ENCODE results near the gene CAMK2A. TPM values are rescaled to one million over a fixed set of nuclear protein-coding genes. Genes with fewer than 3 reads are reported as not detected.

CAMK2A gene
- total and polyA plus RNA-seq, 2 experiments from 2014 or later = 0.18 TPM; not detected in 1

DNA sequence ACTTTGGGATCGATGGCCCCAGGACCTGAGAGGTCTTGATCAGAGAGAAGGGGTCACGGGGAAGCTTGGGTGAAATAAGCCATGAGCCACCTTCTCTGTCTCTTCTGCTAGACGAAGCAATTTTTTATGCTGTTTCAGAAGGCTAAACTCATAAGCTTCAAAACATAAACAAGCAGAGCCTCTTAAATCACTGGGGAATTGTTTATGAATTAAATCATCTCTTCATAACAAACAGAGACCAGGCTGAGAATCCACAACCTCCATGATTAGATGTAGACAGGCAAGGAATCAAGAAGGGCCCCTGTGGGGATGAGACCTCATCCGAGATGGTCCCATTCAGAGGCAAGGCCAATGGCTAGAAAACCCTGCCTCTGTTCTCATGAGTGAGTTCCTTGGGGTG, 46.2 kb upstream of the CAMK2A start (continued):
- TF ChIP-seq, protein P1, sequence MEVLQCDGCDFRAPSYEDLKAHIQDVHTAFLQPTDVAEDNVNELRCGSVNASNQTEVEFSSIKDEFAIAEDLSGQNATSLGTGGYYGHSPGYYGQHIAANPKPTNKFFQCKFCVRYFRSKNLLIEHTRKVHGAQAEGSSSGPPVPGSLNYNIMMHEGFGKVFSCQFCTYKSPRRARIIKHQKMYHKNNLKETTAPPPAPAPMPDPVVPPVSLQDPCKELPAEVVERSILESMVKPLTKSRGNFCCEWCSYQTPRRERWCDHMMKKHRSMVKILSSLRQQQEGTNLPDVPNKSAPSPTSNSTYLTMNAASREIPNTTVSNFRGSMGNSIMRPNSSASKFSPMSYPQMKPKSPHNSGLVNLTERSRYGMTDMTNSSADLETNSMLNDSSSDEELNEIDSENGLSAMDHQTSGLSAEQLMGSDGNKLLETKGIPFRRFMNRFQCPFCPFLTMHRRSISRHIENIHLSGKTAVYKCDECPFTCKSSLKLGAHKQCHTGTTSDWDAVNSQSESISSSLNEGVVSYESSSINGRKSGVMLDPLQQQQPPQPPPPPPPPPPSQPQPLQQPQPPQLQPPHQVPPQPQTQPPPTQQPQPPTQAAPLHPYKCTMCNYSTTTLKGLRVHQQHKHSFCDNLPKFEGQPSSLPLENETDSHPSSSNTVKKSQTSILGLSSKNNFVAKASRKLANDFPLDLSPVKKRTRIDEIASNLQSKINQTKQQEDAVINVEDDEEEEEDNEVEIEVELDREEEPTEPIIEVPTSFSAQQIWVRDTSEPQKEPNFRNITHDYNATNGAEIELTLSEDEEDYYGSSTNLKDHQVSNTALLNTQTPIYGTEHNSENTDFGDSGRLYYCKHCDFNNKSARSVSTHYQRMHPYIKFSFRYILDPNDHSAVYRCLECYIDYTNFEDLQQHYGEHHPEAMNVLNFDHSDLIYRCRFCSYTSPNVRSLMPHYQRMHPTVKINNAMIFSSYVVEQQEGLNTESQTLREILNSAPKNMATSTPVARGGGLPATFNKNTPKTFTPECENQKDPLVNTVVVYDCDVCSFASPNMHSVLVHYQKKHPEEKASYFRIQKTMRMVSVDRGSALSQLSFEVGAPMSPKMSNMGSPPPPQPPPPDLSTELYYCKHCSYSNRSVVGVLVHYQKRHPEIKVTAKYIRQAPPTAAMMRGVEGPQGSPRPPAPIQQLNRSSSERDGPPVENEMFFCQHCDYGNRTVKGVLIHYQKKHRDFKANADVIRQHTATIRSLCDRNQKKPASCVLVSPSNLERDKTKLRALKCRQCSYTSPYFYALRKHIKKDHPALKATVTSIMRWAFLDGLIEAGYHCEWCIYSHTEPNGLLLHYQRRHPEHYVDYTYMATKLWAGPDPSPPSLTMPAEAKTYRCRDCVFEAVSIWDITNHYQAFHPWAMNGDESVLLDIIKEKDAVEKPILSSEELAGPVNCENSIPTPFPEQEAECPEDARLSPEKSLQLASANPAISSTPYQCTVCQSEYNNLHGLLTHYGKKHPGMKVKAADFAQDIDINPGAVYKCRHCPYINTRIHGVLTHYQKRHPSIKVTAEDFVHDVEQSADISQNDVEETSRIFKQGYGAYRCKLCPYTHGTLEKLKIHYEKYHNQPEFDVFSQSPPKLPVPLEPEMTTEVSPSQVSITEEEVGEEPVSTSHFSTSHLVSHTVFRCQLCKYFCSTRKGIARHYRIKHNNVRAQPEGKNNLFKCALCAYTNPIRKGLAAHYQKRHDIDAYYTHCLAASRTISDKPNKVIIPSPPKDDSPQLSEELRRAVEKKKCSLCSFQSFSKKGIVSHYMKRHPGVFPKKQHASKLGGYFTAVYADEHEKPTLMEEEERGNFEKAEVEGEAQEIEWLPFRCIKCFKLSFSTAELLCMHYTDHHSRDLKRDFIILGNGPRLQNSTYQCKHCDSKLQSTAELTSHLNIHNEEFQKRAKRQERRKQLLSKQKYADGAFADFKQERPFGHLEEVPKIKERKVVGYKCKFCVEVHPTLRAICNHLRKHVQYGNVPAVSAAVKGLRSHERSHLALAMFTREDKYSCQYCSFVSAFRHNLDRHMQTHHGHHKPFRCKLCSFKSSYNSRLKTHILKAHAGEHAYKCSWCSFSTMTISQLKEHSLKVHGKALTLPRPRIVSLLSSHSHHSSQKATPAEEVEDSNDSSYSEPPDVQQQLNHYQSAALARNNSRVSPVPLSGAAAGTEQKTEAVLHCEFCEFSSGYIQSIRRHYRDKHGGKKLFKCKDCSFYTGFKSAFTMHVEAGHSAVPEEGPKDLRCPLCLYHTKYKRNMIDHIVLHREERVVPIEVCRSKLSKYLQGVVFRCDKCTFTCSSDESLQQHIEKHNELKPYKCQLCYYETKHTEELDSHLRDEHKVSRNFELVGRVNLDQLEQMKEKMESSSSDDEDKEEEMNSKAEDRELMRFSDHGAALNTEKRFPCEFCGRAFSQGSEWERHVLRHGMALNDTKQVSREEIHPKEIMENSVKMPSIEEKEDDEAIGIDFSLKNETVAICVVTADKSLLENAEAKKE (CRISPR knock-in tag; IDR thresholded peaks at IDR 0.05) = no peak
- TF ChIP-seq NANOG (IDR thresholded peaks at IDR 0.05; ENCODE audit: borderline replicate concordance) (no peak), ZNF114 (CRISPR knock-in tag; IDR thresholded peaks at IDR 0.05) (no peak), STAT1 (IDR thresholded peaks at IDR 0.05; ENCODE audit: unreplicated experiment) (no peak), POLR2AphosphoS5 (IDR thresholded peaks at IDR 0.05; ENCODE audit: low read depth) (no peak)
- TF ChIP-seq, protein P2, sequence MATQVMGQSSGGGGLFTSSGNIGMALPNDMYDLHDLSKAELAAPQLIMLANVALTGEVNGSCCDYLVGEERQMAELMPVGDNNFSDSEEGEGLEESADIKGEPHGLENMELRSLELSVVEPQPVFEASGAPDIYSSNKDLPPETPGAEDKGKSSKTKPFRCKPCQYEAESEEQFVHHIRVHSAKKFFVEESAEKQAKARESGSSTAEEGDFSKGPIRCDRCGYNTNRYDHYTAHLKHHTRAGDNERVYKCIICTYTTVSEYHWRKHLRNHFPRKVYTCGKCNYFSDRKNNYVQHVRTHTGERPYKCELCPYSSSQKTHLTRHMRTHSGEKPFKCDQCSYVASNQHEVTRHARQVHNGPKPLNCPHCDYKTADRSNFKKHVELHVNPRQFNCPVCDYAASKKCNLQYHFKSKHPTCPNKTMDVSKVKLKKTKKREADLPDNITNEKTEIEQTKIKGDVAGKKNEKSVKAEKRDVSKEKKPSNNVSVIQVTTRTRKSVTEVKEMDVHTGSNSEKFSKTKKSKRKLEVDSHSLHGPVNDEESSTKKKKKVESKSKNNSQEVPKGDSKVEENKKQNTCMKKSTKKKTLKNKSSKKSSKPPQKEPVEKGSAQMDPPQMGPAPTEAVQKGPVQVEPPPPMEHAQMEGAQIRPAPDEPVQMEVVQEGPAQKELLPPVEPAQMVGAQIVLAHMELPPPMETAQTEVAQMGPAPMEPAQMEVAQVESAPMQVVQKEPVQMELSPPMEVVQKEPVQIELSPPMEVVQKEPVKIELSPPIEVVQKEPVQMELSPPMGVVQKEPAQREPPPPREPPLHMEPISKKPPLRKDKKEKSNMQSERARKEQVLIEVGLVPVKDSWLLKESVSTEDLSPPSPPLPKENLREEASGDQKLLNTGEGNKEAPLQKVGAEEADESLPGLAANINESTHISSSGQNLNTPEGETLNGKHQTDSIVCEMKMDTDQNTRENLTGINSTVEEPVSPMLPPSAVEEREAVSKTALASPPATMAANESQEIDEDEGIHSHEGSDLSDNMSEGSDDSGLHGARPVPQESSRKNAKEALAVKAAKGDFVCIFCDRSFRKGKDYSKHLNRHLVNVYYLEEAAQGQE (IDR thresholded peaks at IDR 0.05; ENCODE audit: unreplicated experiment) = no peak

DNA sequence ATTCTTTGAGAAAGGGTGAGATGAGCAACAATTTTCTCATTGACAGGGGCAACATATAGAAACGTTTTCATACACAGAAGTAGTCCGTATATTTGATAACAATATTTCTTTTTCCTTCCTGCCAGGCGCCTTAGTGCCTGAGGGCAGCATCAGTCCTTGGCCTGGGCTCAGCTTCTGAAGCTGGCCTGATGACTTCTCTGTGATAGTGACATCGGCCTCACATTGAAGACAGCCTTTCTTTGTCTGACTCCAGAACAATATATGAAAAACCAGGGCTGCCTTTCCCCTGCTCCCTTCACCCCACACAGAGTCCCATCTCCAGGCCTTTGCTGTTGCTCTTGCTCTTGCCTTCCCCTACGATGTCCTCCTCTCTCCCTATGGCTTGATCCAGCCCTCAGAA, 43.8 kb upstream of the CAMK2A start:
- DNase-seq (ENCODE audit: low spot score) (no peak), ATAC-seq (no peak)
- no peaks in the 10 kb centered on the region for H3K27me3 Mint-ChIP-seq (ENCODE audit: insufficient read depth, low read depth, poor library complexity)
- H3K4me3 Mint-ChIP-seq = no peak overlapping the region
- no peaks in the 10 kb centered on the region for H3K4me1 ChIP-seq (ENCODE audit: insufficient read depth)
- H3K9me3 Mint-ChIP-seq = no peaks in the 10 kb centered on the region
- no peaks in the 10 kb centered on the region for H3K27me3 ChIP-seq (ENCODE audit: insufficient read depth)
- no peak overlapping the region for H3K4me3 ChIP-seq
- no peaks in the 10 kb centered on the region for H3K36me3 ChIP-seq (ENCODE audit: insufficient read depth)
- no peaks in the 10 kb centered on the region for H3F3A ChIP-seq (replicated peaks; ENCODE audit: low read depth)
- H3K4me1 Mint-ChIP-seq = peaks cover 10% of the 10 kb centered on the region; the same call in 2 of the 3 replicates
- no peak overlapping the region for H3K27ac Mint-ChIP-seq
- no peak overlapping the region for H2AFZ ChIP-seq
- no peak overlapping the region for H3K4me2 ChIP-seq
- no peak overlapping the region for H3K27ac ChIP-seq (ENCODE audit: low read depth)
- H3K9me2 ChIP-seq (ENCODE audit: insufficient read depth) = peaks cover 6% of the 10 kb centered on the region; the same call in 1 of the 2 replicates
- no peaks in the 10 kb centered on the region for H3K79me2 ChIP-seq (replicated peaks; ENCODE audit: insufficient read depth)
- H4K20me1 ChIP-seq (replicated peaks; ENCODE audit: insufficient read depth) = no peaks in the 10 kb centered on the region
- H3K36me3 Mint-ChIP-seq (ENCODE audit: low read depth) = no peaks in the 10 kb centered on the region
- TF ChIP-seq, protein P1 (CRISPR knock-in tag; IDR thresholded peaks at IDR 0.05) = no peak
- no peak for TF ChIP-seq POLR2AphosphoS5 (IDR thresholded peaks at IDR 0.05; ENCODE audit: low read depth)
- no peak for TF ChIP-seq JUNB (IDR thresholded peaks at IDR 0.05; ENCODE audit: unreplicated experiment)
